ENCODE data around the gene ACACA. TPM values are rescaled to one million over a fixed set of nuclear protein-coding genes. Genes with fewer than 3 reads are reported as not detected.

ACACA gene
- total RNA-seq, 1 donor from 2014 or later = 41.2 TPM

DNA sequence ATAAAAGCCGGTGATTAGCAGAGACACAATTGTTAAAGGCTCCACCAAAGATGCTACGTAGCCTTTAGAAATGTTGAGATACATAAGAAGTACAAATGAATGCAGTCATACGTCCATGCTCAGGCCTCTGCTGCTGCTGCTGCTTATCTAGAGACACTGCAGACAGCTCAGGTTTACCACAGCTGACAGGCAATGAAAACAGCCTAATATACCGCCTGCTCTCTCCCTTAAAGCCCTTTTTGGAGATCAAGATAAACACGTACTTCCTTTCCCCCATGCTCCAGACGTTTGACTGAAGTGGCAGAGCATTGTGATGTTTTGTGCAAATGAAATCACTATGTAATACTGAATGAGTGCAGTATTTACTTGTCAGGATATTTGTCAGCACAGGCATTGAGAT, 272.6 kb downstream of the ACACA start:
- no peak for DNase-seq (ENCODE audit: low read depth in 2 of 2)

DNA sequence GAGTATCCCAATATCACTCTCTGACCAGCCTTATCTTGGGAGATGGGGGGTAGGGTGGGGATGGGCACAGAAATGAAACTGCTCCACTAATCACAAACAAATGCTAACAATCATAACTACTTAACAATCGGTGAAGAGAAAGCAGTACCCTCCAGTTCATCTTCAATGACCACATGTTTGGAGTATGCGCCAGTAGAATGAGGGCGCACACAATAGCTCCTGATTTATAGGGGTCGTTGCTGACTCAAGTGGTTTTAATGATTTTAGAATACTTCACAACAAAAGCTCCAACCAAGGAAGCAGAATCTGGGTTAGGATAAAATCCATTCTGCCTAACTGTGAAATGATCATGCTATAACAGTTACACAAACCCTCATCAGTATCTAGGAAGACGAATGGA, 273.5 kb downstream of the ACACA start:
- no peak for DNase-seq (ENCODE audit: low read depth in 2 of 2)

GRCh38 chr17:37131669-37132611, 274.7 kb downstream of the ACACA start:
- DNase-seq (ENCODE audit: low read depth in 2 of 2) = no peak

- no peak for DNase-seq (ENCODE audit: low read depth in 2 of 2)
Measured at GRCh38 chr17:37130984-37131446, 275.6 kb downstream of the ACACA start.

GRCh38 chr17:37124821-37125173, 281.8 kb downstream of the ACACA start:
- no peak for DNase-seq (ENCODE audit: low read depth in 2 of 2)

DNA sequence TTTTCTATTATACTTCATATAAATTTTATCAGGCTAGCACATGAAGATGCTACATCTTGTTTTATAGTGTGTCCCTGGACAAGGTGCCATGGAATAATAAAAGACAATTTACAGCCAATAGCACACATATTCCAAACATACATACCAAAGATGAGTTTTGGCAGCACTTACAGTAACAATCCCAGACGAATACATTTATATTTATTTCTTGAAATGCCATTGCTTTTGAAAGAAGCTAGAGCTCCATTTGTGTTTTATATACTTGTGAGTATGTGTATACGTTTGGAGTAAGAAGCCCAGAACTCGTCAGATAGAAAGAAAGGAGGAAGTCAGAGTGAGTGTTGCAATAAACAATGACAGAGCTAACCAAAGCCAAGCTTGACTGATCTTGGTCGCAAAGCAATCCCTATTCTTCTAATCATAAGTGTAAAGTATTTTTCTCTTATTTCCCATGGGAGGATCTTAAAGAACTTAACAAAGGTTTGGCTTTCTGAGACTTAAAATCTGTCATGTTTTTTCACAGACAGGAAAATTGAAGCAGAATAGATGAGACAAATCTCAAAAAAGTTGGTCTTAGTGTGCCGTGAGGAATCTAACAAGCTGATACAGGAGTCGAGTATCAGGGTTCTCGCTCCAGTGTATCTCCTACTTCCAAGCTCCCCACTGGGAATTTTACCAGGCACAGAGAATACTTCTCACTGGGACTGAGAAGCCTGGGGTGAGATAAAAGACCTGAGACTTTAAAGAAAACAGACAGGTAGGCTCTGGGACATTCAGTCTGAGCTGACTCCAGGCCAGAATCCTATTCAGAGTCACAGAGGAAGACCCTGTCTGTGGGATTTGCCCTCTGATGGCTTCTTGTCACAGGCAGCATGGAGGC, 282.5 kb downstream of the ACACA start:
- DNase-seq (ENCODE audit: low read depth in 2 of 2) = no peak

- no peak for DNase-seq (ENCODE audit: low read depth in 2 of 2)
Measured at GRCh38 chr17:37123386-37123785, 283.2 kb downstream of the ACACA start.

- DNase-seq (ENCODE audit: low read depth in 2 of 2) = no peak
Measured at GRCh38 chr17:37121616-37122015, 285.0 kb downstream of the ACACA start.

DNA sequence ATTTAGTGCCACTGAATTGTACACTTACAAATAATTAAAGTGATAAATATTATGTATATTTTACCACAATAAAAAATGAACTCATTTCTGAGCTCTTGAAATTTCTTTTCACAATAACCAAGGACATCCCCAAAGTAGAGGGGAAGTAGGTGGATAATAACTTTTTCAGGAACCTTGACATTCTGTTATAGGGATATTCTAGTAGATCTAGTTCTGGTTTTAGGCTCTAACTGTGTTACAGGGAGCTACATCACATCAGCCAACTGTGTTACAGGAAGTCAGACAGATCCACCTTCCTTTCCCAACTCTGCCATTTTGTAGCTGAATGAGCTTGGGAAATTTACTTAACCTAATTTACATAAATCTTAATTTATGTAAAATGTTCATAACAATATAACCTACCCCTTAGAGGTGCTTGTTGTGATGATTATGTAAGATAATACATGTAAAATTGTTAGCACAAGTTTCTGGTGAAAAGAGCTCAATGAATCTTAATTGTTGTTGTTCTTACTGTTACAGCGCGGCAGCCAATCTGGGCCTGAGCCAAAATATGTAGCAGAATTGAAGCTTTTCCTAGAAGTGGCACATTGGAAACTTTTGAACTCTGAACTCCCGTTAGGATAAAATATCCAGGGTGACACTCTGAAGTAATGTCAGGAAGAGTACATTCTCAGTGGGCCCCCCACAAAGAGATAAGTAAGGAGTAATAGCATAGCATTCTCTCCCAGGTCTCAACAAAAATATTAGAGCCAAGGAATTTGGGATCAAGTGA, 288.1 kb downstream of the ACACA start:
- peak in 1 of 2 donors; percentile 24 for DNase-seq (ENCODE audit: low read depth in 2 of 2)

- no peak for DNase-seq (ENCODE audit: low read depth in 2 of 2)
Measured at GRCh38 chr17:37117373-37118142, 289.1 kb downstream of the ACACA start.

DNA sequence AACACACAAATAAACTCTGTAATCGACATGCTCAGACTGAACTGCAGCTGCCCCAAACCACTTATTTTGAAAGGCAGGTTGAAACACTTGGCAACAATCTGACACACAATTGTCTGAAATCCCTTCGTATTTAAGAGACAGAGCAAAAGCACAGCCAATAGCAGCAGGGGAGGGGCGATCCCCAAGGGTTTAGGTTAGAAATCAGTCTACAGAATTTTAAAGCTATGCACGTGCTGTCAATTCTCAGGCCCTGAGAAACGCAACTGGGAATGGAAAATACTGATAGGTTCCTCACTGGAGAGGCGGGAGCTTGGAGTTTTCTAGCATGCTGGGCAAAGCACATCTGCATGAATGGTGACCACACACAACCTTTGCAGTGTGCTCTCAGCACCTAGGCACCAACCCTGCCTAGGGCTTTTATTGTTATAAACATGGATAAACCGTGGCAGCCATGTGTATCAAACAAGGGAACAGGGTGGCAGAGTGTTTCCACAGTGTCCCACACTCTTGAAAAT, 289.9 kb downstream of the ACACA start:
- DNase-seq (ENCODE audit: low read depth in 2 of 2) = no peak

- no peak for DNase-seq (ENCODE audit: low read depth in 2 of 2)
Measured at GRCh38 chr17:37111329-37111728, 295.3 kb downstream of the ACACA start.

- DNase-seq (ENCODE audit: low read depth in 2 of 2) = no peak
Measured at GRCh38 chr17:37110746-37111145, 295.9 kb downstream of the ACACA start.

DNA sequence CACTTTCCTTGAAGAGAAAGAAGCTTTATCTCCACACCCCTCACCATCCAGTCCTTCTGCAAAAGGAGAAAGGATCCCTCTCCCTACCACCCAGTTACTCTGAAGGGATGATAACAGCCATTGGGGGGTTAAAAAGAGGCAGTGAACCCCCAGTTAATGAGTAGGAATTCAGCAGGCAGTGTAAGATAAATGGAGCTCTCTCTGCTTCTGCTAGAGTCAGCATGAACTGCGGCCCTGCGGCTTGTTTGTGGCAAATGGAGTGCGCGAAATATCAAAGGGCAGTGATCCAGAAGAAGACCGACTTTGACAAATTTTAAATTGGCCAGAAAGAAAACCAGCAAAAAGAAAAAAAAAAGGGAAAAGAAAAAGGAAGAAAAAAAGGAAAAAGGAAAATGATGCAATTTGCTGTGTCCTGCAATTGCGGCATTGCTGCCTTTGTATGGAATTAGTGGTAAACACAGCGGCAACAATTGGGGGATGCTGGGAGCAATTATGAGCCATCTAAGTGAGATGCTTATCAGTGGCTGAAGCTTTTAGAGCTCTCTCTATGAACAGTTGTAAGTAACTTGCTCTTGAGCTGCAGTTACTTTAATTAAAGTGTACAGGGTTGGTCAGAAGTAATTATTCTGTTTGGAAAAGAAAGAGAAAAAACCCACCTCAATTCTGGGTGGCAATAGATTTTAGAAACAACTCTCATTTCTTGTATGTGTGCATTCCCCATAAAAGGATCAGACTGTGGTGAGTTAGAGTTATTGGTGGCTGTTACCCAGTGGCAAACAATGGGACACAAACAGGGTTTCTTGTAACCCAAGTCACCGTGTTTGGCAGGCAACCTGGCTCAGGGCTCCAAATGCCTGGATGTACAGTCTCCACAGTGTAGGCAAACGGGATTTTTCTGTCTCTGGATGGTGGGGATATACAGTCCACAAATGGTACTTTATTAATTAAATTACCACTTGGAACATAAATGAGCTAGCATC, 296.6 kb downstream of the ACACA start:
- no peak for DNase-seq (ENCODE audit: low read depth in 2 of 2)

DNA sequence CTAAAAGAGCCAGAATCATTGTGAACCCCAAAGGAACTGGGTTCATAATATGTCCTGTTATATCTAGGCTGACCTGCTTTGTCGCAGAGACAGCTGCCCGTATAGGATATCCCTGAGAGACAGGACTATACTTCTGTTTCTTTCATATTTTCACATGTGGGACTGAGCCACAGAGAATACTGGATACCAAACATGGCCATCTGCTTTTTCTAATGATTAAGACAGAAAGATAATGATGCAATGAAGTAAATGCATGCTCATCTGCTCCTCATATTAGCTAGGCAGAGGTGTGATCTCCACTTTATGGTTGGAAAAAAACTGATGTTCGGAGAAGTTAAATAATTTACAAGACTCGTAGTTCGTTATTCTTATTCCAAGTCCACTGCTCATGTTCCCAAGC, 297.5 kb downstream of the ACACA start:
- DNase-seq (ENCODE audit: low read depth in 2 of 2) = no peak

DNA sequence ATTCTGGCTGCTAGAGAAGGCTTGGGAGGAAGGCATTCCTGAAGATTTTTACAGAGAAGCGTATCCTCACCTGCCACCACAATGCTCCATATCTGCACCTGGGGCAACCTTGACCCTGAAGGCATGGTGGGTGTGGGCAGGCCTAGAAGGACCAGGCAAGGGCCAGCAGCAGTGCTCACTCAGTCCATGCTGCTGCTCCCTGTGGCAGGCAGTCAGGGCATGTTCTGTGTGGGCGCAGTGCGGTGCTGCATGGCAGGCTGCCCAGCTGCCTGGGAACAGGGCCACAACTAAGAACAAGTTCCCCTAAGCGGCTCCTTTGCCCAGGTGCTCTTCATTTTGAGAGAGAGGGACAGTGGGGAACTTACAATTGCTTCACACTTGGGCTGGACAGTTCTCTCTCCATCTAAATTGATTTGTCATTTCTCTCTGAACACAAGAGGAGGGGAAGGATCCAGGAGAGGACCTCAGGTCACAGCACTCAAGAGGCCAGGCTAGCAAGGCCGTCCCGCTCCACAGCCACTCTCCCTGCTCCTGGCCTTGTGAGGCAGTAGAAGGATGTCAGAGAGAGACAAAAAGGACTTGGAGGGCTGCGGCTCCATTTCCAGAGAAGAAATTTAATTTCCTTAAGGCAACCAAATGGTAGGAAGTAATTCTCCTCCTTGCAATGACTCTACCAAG, 299.1 kb downstream of the ACACA start:
- DNase-seq (ENCODE audit: low read depth in 2 of 2) = peak in 1 of 2 donors; percentile 12

DNA sequence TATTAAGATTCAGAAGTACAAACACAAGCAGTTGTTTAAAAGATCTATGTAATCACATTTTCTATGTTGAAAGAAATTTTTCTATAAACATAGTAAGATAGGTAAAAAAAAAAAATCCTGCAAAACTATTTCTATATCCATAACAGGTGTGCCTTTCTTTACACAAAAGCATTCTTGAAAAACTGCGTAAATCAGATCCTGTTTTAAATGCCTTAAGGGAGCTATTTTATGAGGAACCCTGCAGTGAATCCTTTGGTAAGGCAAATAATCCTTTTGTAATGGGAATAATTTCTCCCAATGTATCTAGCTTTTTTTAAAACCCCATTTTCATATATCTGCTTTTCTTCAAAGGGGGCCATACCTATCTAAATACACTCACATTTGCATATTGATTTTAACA, 300.6 kb downstream of the ACACA start:
- DNase-seq (ENCODE audit: low read depth in 2 of 2) = no peak

DNA sequence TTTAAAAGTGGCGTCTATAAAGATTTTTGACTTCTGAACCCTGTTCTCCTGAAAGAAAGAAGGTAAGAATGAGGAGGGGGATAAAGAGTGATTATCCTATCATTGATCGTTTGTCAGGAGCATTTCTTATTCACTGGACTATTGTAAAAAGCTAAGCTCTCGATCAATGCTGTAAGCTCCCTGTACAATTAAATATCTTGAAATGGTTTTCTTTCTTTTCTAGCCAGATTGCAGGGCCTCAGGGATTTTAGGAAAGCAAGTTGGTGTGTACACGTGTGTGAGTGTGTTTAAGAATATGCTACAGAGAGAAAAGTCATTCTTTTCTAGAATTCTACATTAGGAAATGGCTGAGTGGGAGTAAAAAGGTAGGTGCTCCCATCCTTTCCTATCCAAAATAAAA, 303.4 kb downstream of the ACACA start:
- DNase-seq (ENCODE audit: low read depth in 2 of 2) = no peak

DNA sequence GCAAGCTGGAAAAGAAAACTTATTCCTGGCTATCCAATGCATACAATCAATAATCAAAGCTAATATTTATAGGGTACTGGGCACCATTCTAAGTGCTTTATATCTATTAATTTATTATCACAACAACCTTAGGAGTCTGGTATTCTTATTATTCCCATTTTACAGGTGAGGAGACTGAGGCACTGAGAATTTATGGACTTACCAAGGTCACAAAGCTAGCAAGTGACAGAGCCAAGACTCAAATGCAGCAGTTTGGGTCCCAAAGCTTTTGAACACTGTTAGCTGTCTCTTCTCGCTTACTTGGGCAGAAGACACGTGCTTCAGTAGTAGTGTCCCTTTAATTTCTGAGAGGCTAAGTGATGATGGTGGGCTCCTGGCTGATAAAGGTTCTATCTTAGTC, 305.3 kb downstream of the ACACA start:
- no peak for DNase-seq (ENCODE audit: low read depth in 2 of 2)

Data from dermis microvascular lymphatic vessel endothelial cell (primary cell).